GM12801 (cell line): ENCODE data around the gene HSP90AB1.

Source experiments
- CTCF ChIP-seq: IDR thresholded peaks from one replicate; pipeline ENCODE4 v1.5.1; 2011; ENCODE audit warnings: control low read depth; ENCODE audit not compliant: insufficient read length; ENCODE audit errors: extremely low read depth

The HSP90AB1 gene

GRCh38 chr6:44263354-44264100 is 16.6 kb downstream of the HSP90AB1 start:
- TF ChIP-seq CTCF = no peak

GRCh38 chr6:44264154-44265006 is 17.5 kb downstream of the HSP90AB1 start:
- no peak for TF ChIP-seq CTCF

- no peak for TF ChIP-seq CTCF
Measured at GRCh38 chr6:44265007-44265721, 18.3 kb downstream of the HSP90AB1 start, which contains the start of gene NFKBIE. Gene NFKBIE (minus strand): TSS chr6:44265551. CDS start chr6:44265346, 205 bp downstream.

- no peak for TF ChIP-seq CTCF
Measured at GRCh38 chr6:44265722-44266233, 18.9 kb downstream of the HSP90AB1 start.

- TF ChIP-seq CTCF = no peak
Measured at GRCh38 chr6:44266347-44266746, 19.4 kb downstream of the HSP90AB1 start.

GRCh38 chr6:44267252-44267651 is 20.4 kb downstream of the HSP90AB1 start:
- TF ChIP-seq CTCF = no peak
